ENCODE measurements around the gene SORL1. TPM values are rescaled to one million over a fixed set of nuclear protein-coding genes. Genes with fewer than 3 reads are reported as not detected.

Gene SORL1
- total RNA-seq, 1 donor from 2014 or later: 13.8 TPM

- TF ChIP-seq CTCF (conservative IDR thresholded peaks at IDR 0.05): no peak
- H3K4me3 Mint-ChIP-seq: no peak overlapping the region
- H3K4me1 Mint-ChIP-seq: no peaks in the 10 kb centered on the region
Observed at GRCh38 chr11:121539000-121539399, 86.9 kb downstream of the SORL1 start.

GRCh38 chr11:121540627-121541026 lies 88.5 kb downstream of the SORL1 start:
- Mint-ChIP-seq H3K27ac (ENCODE audit: unreplicated experiment) (no peak overlapping the region), H3K4me1 (no peaks in the 10 kb centered on the region), H3K36me3 (ENCODE audit: low read depth) (peaks cover 5% of the 10 kb centered on the region), H3K4me3 (no peak overlapping the region), H3K9me3 (no peaks in the 10 kb centered on the region), H3K27me3 (ENCODE audit: low read depth) (no peaks in the 10 kb centered on the region)
- no peak for TF ChIP-seq CTCF (conservative IDR thresholded peaks at IDR 0.05)
- no peak for DNase-seq (ENCODE audit: low read depth, low spot score)

More at GRCh38 chr11:121539000-121539399, 86.9 kb downstream of the SORL1 start:
- H3K36me3 Mint-ChIP-seq (ENCODE audit: low read depth): peaks cover 4% of the 10 kb centered on the region
- H3K27me3 Mint-ChIP-seq (ENCODE audit: low read depth): no peaks in the 10 kb centered on the region
- no peaks in the 10 kb centered on the region for H3K9me3 Mint-ChIP-seq
- DNase-seq (ENCODE audit: low read depth, low spot score): no peak
- no peak overlapping the region for H3K27ac Mint-ChIP-seq (ENCODE audit: unreplicated experiment)

GRCh38 chr11:121543836-121544380 lies 91.8 kb downstream of the SORL1 start:
- Mint-ChIP-seq H3K4me3 (no peak overlapping the region), H3K36me3 (ENCODE audit: low read depth) (peaks cover 4% of the 10 kb centered on the region), H3K27ac (ENCODE audit: unreplicated experiment) (no peak overlapping the region), H3K9me3 (no peaks in the 10 kb centered on the region), H3K27me3 (ENCODE audit: low read depth) (no peaks in the 10 kb centered on the region), H3K4me1 (no peaks in the 10 kb centered on the region)
- DNase-seq (ENCODE audit: low read depth, low spot score): no peak
- no peak for TF ChIP-seq CTCF (conservative IDR thresholded peaks at IDR 0.05)

GRCh38 chr11:121544956-121545355 lies 92.8 kb downstream of the SORL1 start:
- DNase-seq (ENCODE audit: low read depth, low spot score): no peak
- Mint-ChIP-seq H3K36me3 (ENCODE audit: low read depth) (peaks cover 4% of the 10 kb centered on the region), H3K4me3 (no peak overlapping the region), H3K27ac (ENCODE audit: unreplicated experiment) (no peak overlapping the region), H3K27me3 (ENCODE audit: low read depth) (no peaks in the 10 kb centered on the region), H3K4me1 (no peaks in the 10 kb centered on the region), H3K9me3 (no peaks in the 10 kb centered on the region)
- TF ChIP-seq CTCF (conservative IDR thresholded peaks at IDR 0.05): no peak

- Mint-ChIP-seq H3K36me3 (ENCODE audit: low read depth) (peaks cover 4% of the 10 kb centered on the region), H3K27me3 (ENCODE audit: low read depth) (no peaks in the 10 kb centered on the region), H3K27ac (ENCODE audit: unreplicated experiment) (peak overlapping the region; percentile 15), H3K9me3 (no peaks in the 10 kb centered on the region), H3K4me1 (peaks cover 18% of the 10 kb centered on the region), H3K4me3 (no peak overlapping the region)
- no peak for TF ChIP-seq CTCF (conservative IDR thresholded peaks at IDR 0.05)
- no peak for DNase-seq (ENCODE audit: low read depth, low spot score)
Observed at GRCh38 chr11:121547574-121547973, 95.5 kb downstream of the SORL1 start.

Data from neural crest cell (in vitro differentiated cells).